OCI-LY7 (cell line): ENCODE data around the gene KCNMA1. TPM values are rescaled to one million over a fixed set of nuclear protein-coding genes. Genes with fewer than 3 reads are reported as not detected.

ENCODE experiments used
- BruUV-seq: library from RNA; stranded (reverse); fragments of 400-500 nt; replicated peaks from 2 replicates; lab custom pipeline; 2021; lab: Mats Ljungman, UMichigan
- CTCF ChIA-PET: fragments of 300-600 bp; sonication (Branson Sonifier 250); formaldehyde crosslinking; loops from one replicate; lab custom pipeline; 2022; ENCODE audit warnings: antibody characterized with exemption; ENCODE audit not compliant: unreplicated experiment; lab: Charles Lee
- POLR2A ChIA-PET: fragments of 300-600 bp; sonication (Branson Sonifier 250); formaldehyde crosslinking; loops from one replicate; lab custom pipeline; 2022; ENCODE audit warnings: antibody characterized with exemption; lab: Charles Lee
- DNase-seq: peaks from one replicate; pipeline ENCODE4 v3.0.0-alpha.2; 2015; ENCODE audit warnings: low spot score
- H2AFZ ChIP-seq: fragments of 200-600 bp; sonication (generic), shearing (Covaris generic); 2 replicates; pipeline ENCODE4 v1.6.1; 2014; ENCODE audit warnings: mild to moderate bottlenecking, antibody characterized with exemption, low read length, moderate library complexity
- H3K27ac ChIP-seq: fragments of 200-600 bp; sonication (generic); 2 replicates; pipeline ENCODE4 v1.5.1; 2014; ENCODE audit warnings: mixed run types, low read depth, mild to moderate bottlenecking, moderate library complexity, low read length, inconsistent platforms; ENCODE audit not compliant: poor library complexity, severe bottlenecking
- H3K36me3 ChIP-seq: fragments of 200-600 bp; sonication (generic); 2 replicates; pipeline ENCODE4 v1.6.1; 2014; ENCODE audit warnings: mild to moderate bottlenecking, antibody characterized with exemption, low read length, moderate library complexity, mixed read lengths; ENCODE audit not compliant: insufficient read depth
- H3K4me1 ChIP-seq: fragments of 200-600 bp; sonication (generic); 2 replicates; pipeline ENCODE4 v1.5.1; 2014; ENCODE audit warnings: mild to moderate bottlenecking, low read length; ENCODE audit not compliant: insufficient read depth, poor library complexity, severe bottlenecking
- H3K4me2 ChIP-seq: fragments of 200-600 bp; sonication (generic); 2 replicates; pipeline ENCODE4 v1.6.1; 2014; ENCODE audit warnings: mild to moderate bottlenecking, low read length
- H3K4me3 ChIP-seq: fragments of 200-600 bp; sonication (generic); 2 replicates; pipeline ENCODE4 v1.5.1; 2014; ENCODE audit warnings: mild to moderate bottlenecking, low read depth, low read length; ENCODE audit not compliant: poor library complexity, severe bottlenecking
- H3K79me2 ChIP-seq: fragments of 200-600 bp; sonication (generic); 2 replicates; pipeline ENCODE4 v1.6.1; 2016; ENCODE audit warnings: low read depth, mild to moderate bottlenecking, low read length, moderate library complexity, mixed read lengths; ENCODE audit not compliant: insufficient read depth
- H3K9me2 ChIP-seq: fragments of 200-600 bp; sonication (generic); 2 replicates; pipeline ENCODE4 v1.6.1; 2016; ENCODE audit warnings: mild to moderate bottlenecking, low read length, mixed read lengths; ENCODE audit not compliant: insufficient read depth
- H3K9me3 ChIP-seq: fragments of 200-600 bp; sonication (generic); 2 replicates; pipeline ENCODE4 v1.6.1; 2014; ENCODE audit warnings: mild to moderate bottlenecking, mixed run types, low read length, mixed read lengths
- H4K20me1 ChIP-seq: fragments of 200-600 bp; sonication (generic); 2 replicates; pipeline ENCODE4 v1.6.1; 2014; ENCODE audit warnings: mild to moderate bottlenecking, antibody characterized with exemption, low read length, moderate library complexity, mixed read lengths; ENCODE audit not compliant: insufficient read depth
- CTCF ChIP-seq: fragments of 200-600 bp; sonication (generic); conservative IDR thresholded peaks from 2 replicates; pipeline ENCODE4 v1.5.1; 2014; ENCODE audit warnings: mild to moderate bottlenecking, antibody characterized with exemption, low read length, moderate library complexity, mixed read lengths
- EZH2phosphoT487 ChIP-seq: fragments of 200-600 bp; sonication (generic); IDR thresholded peaks from 2 replicates; pipeline ENCODE4 v1.6.1; 2018; ENCODE audit warnings: low read depth, borderline replicate concordance, mild to moderate bottlenecking, mixed run types, antibody characterized with exemption, low read length, moderate library complexity, mixed read lengths
- intact Hi-C: fragments of 100-400 bp; cut with micrococcal nuclease; formaldehyde crosslinking; loops from one replicate; pipeline ENCODE4 v1.10.0; 2022; ENCODE audit not compliant: unreplicated experiment
- total RNA-seq, 2 experiments: library from RNA; depleted of rRNA in 1 of 2; stranded (reverse); fragments of >200 nt in 1 of 2; shearing (Covaris generic) in 1 of 2; gene quantifications; 2 replicates each; pipeline ENCODE4 v1.2.3, GENCODE V29; 2014 to 2022

The KCNMA1 gene
- total RNA-seq, 2 experiments from 2014 or later: not detected

DNA sequence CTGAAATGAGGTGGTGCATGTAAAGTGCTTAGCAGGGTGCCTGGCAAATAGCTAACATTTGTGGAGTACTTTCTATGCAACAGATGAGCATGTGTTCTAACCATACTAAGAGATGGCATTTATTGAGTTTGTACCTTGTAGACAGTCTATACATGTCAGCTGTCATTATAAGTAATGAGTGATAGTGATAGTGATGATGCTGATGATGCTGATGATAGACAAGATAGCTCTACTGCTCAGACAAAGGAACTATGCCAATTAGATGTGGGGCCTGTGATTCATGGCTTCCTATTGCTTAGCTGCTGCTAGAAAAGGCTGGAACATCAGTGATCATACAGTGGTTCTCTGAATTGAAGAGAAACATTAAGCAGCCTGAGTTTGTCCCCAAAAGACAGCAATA is 585.8 kb downstream of the KCNMA1 start:
- TF ChIP-seq EZH2phosphoT487 (no peak), CTCF (no peak)
- no peaks in the 10 kb centered on the region for H4K20me1 ChIP-seq
- H3K27ac ChIP-seq: no peak overlapping the region
- DNase-seq: no peak
- intact Hi-C loops: no loop called here
- H3K9me2 ChIP-seq: no peaks in the 10 kb centered on the region
- no peaks in the 10 kb centered on the region for H3K36me3 ChIP-seq
- no peak overlapping the region for H2AFZ ChIP-seq
- ChIA-PET CTCF (no interaction called here), POLR2A (no interaction called here)
- BruUV-seq: no TSS peak
- no peak overlapping the region for H3K4me2 ChIP-seq
- H3K4me3 ChIP-seq: no peak overlapping the region
- no peaks in the 10 kb centered on the region for H3K9me3 ChIP-seq
- H3K4me1 ChIP-seq: no peaks in the 10 kb centered on the region
- H3K79me2 ChIP-seq: no peaks in the 10 kb centered on the region

- no peak for DNase-seq
- no peaks in the 10 kb centered on the region for H3K36me3 ChIP-seq
- H2AFZ ChIP-seq: no peak overlapping the region
- no peak overlapping the region for H3K4me2 ChIP-seq
- no peaks in the 10 kb centered on the region for H3K79me2 ChIP-seq
- no peak overlapping the region for H3K4me3 ChIP-seq
- no peaks in the 10 kb centered on the region for H4K20me1 ChIP-seq
- ChIA-PET POLR2A (no interaction called here), CTCF (interaction anchor here (0.6 kb wide), 1 partner anchor 248 kb away, joined by 3 read pairs; no protein-coding TSS in a partner anchor)
- H3K9me3 ChIP-seq: no peaks in the 10 kb centered on the region
- no peaks in the 10 kb centered on the region for H3K4me1 ChIP-seq
- H3K27ac ChIP-seq: no peak overlapping the region
- H3K9me2 ChIP-seq: no peaks in the 10 kb centered on the region
- intact Hi-C loops: no loop called here
- BruUV-seq: no TSS peak
- TF ChIP-seq EZH2phosphoT487 (no peak), CTCF (no peak)
Observed at GRCh38 chr10:77049896-77050295, 587.7 kb downstream of the KCNMA1 start.

DNA sequence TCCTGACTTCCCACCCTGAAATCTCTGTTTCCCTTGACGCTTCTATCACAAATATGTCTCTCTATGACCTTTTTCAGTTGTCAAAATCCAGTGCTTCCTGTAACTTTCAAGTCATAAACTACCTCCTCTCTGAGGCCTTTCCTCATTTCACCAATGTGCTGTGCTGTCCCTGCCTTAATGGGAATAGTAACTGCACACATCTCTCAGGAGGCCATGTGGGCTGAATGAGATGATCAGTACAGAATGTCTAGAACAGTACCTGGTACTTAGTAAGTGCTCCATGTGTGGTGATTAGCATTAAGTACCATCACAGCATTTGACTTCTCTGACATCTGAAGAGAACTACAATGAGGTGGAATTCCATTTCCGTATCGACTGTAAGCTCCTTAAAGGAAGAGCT is 588.5 kb downstream of the KCNMA1 start:
- no TSS peak for BruUV-seq

More for the DNA sequence above, 588.5 kb downstream of the KCNMA1 start:
- H4K20me1 ChIP-seq: no peaks in the 10 kb centered on the region
- H3K4me3 ChIP-seq: no peak overlapping the region
- TF ChIP-seq EZH2phosphoT487 (no peak), CTCF (no peak)
- H3K9me2 ChIP-seq: no peaks in the 10 kb centered on the region
- no peak for DNase-seq
- no peak overlapping the region for H3K27ac ChIP-seq
- intact Hi-C loops: no loop called here
- no peak overlapping the region for H3K4me2 ChIP-seq
- H3K36me3 ChIP-seq: no peaks in the 10 kb centered on the region
- CTCF ChIA-PET: no interaction called here
- no peaks in the 10 kb centered on the region for H3K79me2 ChIP-seq
- H2AFZ ChIP-seq: no peak overlapping the region
- POLR2A ChIA-PET: no interaction called here
- no peaks in the 10 kb centered on the region for H3K4me1 ChIP-seq
- no peaks in the 10 kb centered on the region for H3K9me3 ChIP-seq
